ENCODE results near the gene FBXL16.
"Not testable (repeated sequence)": the region's sequence is repeated elsewhere in the genome, so short reads cannot be mapped to it uniquely, and the experiment has no call there.

DNA sequence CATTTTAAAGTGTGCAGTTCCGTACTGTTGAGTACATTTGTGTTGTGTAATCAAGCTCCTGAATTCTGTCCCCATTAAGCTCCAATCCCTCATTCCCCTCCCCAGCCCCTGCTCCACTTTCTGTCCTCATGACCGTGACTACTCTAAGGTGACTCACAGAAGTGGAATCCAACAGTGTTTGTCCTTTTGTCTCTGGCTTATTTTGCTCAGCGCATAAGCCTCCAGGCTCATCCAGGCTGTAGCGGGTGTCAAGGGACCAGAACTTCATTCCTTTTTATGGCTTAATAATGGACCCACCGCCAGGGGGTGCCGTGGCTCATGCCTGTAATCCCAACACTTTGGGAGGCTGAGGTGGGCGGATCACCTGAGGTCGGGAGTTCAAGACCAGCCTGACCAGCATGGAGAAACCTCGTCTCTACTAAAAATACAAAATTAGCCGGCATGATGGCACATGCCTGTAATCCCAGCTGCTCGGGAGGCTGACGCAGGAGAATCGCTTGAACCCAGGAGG lies 7.2 kb upstream of the FBXL16 start:
- TF ChIP-seq, protein P1, sequence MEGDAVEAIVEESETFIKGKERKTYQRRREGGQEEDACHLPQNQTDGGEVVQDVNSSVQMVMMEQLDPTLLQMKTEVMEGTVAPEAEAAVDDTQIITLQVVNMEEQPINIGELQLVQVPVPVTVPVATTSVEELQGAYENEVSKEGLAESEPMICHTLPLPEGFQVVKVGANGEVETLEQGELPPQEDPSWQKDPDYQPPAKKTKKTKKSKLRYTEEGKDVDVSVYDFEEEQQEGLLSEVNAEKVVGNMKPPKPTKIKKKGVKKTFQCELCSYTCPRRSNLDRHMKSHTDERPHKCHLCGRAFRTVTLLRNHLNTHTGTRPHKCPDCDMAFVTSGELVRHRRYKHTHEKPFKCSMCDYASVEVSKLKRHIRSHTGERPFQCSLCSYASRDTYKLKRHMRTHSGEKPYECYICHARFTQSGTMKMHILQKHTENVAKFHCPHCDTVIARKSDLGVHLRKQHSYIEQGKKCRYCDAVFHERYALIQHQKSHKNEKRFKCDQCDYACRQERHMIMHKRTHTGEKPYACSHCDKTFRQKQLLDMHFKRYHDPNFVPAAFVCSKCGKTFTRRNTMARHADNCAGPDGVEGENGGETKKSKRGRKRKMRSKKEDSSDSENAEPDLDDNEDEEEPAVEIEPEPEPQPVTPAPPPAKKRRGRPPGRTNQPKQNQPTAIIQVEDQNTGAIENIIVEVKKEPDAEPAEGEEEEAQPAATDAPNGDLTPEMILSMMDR (IDR thresholded peaks at IDR 0.05; ENCODE audit: low read depth, low read length, missing input control) = peak; percentile 11
- TF ChIP-seq RAD21 (IDR thresholded peaks at IDR 0.05) = peak in 1 of 2 donors; percentile 58
- TF ChIP-seq TAF1 (conservative IDR thresholded peaks at IDR 0.05); YY1 (IDR thresholded peaks at IDR 0.05); EGR1 (IDR thresholded peaks at IDR 0.05; ENCODE audit: low read depth in 2 of 2); RXRA (IDR thresholded peaks at IDR 0.05); GABPA (IDR thresholded peaks at IDR 0.05 in 1 of 2, conservative IDR thresholded peaks at IDR 0.05 in 1 of 2): not testable (repeated sequence)
- TF ChIP-seq, protein P2, sequence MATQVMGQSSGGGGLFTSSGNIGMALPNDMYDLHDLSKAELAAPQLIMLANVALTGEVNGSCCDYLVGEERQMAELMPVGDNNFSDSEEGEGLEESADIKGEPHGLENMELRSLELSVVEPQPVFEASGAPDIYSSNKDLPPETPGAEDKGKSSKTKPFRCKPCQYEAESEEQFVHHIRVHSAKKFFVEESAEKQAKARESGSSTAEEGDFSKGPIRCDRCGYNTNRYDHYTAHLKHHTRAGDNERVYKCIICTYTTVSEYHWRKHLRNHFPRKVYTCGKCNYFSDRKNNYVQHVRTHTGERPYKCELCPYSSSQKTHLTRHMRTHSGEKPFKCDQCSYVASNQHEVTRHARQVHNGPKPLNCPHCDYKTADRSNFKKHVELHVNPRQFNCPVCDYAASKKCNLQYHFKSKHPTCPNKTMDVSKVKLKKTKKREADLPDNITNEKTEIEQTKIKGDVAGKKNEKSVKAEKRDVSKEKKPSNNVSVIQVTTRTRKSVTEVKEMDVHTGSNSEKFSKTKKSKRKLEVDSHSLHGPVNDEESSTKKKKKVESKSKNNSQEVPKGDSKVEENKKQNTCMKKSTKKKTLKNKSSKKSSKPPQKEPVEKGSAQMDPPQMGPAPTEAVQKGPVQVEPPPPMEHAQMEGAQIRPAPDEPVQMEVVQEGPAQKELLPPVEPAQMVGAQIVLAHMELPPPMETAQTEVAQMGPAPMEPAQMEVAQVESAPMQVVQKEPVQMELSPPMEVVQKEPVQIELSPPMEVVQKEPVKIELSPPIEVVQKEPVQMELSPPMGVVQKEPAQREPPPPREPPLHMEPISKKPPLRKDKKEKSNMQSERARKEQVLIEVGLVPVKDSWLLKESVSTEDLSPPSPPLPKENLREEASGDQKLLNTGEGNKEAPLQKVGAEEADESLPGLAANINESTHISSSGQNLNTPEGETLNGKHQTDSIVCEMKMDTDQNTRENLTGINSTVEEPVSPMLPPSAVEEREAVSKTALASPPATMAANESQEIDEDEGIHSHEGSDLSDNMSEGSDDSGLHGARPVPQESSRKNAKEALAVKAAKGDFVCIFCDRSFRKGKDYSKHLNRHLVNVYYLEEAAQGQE (IDR thresholded peaks at IDR 0.05) = not testable (repeated sequence)
- TF ChIP-seq, protein P3, sequence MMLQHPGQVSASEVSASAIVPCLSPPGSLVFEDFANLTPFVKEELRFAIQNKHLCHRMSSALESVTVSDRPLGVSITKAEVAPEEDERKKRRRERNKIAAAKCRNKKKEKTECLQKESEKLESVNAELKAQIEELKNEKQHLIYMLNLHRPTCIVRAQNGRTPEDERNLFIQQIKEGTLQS (IDR thresholded peaks at IDR 0.05) = not testable (repeated sequence)
- TF ChIP-seq, protein P4, sequence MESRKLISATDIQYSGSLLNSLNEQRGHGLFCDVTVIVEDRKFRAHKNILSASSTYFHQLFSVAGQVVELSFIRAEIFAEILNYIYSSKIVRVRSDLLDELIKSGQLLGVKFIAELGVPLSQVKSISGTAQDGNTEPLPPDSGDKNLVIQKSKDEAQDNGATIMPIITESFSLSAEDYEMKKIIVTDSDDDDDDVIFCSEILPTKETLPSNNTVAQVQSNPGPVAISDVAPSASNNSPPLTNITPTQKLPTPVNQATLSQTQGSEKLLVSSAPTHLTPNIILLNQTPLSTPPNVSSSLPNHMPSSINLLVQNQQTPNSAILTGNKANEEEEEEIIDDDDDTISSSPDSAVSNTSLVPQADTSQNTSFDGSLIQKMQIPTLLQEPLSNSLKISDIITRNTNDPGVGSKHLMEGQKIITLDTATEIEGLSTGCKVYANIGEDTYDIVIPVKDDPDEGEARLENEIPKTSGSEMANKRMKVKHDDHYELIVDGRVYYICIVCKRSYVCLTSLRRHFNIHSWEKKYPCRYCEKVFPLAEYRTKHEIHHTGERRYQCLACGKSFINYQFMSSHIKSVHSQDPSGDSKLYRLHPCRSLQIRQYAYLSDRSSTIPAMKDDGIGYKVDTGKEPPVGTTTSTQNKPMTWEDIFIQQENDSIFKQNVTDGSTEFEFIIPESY (IDR thresholded peaks at IDR 0.05) = not testable (repeated sequence)

Data from liver (tissue), 3 donors.